Measurements from ENCODE around the gene PALMD.

PALMD gene

GRCh38 chr1:99645699-99646531 lies at the start of gene PALMD:
TSS of gene PALMD (plus strand) at chr1:99646113. CDS start at chr1:99646318, 205 bp downstream.
- DNase-seq (ENCODE audit: low spot score): peak; percentile 72

- no peak for DNase-seq (ENCODE audit: low spot score)
These were observed 47.0 kb upstream of the PALMD start for GRCh38 chr1:99598738-99599411.

GRCh38 chr1:99599678-99600175 lies 46.2 kb upstream of the PALMD start:
- DNase-seq (ENCODE audit: low spot score): no peak

- DNase-seq (ENCODE audit: low spot score): no peak
These were observed 45.1 kb upstream of the PALMD start for GRCh38 chr1:99600782-99601181.

- no peak for DNase-seq (ENCODE audit: low spot score)
These were observed 44.7 kb upstream of the PALMD start for GRCh38 chr1:99601208-99601607.

GRCh38 chr1:99601709-99602403 lies 44.1 kb upstream of the PALMD start:
- no peak for DNase-seq (ENCODE audit: low spot score)

- no peak for DNase-seq (ENCODE audit: low spot score)
These were observed 43.4 kb upstream of the PALMD start for GRCh38 chr1:99602404-99602969.

- DNase-seq (ENCODE audit: low spot score): no peak
These were observed 42.0 kb upstream of the PALMD start for GRCh38 chr1:99603699-99604560.

- no peak for DNase-seq (ENCODE audit: low spot score)
These were observed 39.6 kb upstream of the PALMD start for GRCh38 chr1:99606306-99606705.

GRCh38 chr1:99607590-99607989 lies 38.3 kb upstream of the PALMD start:
- no peak for DNase-seq (ENCODE audit: low spot score)

- no peak for DNase-seq (ENCODE audit: low spot score)
These were observed 37.9 kb upstream of the PALMD start for GRCh38 chr1:99608058-99608457.

- DNase-seq (ENCODE audit: low spot score): no peak
These were observed 32.2 kb upstream of the PALMD start for GRCh38 chr1:99613716-99614115.

GRCh38 chr1:99614728-99615127 lies 31.2 kb upstream of the PALMD start:
- no peak for DNase-seq (ENCODE audit: low spot score)

GRCh38 chr1:99619583-99619982 lies 26.3 kb upstream of the PALMD start:
- DNase-seq (ENCODE audit: low spot score): no peak

GRCh38 chr1:99621340-99621901 lies 24.5 kb upstream of the PALMD start:
- DNase-seq (ENCODE audit: low spot score): no peak

- DNase-seq (ENCODE audit: low spot score): no peak
These were observed 23.1 kb upstream of the PALMD start for GRCh38 chr1:99622702-99623347.

GRCh38 chr1:99623554-99623953 lies 22.4 kb upstream of the PALMD start:
- no peak for DNase-seq (ENCODE audit: low spot score)

GRCh38 chr1:99627615-99628014 lies 18.3 kb upstream of the PALMD start:
- DNase-seq (ENCODE audit: low spot score): no peak

GRCh38 chr1:99629164-99629563 lies 16.7 kb upstream of the PALMD start:
- DNase-seq (ENCODE audit: low spot score): no peak

GRCh38 chr1:99634971-99635624 lies 10.8 kb upstream of the PALMD start:
- DNase-seq (ENCODE audit: low spot score): no peak

All from left forelimb (tissue), 1 donor.